Panc1 (cell line): ENCODE data around the gene UGT1A10.

Experiments
- POLR2AphosphoS5 ChIP-seq: IDR thresholded peaks from 2 replicates; pipeline ENCODE4 v1.6.1; 2012; ENCODE audit warnings: mild to moderate bottlenecking, low read depth, low read length, moderate library complexity
- TF ChIP-seq, protein P1 (sequence below): fragments of 450-650 bp; IDR thresholded peaks from 2 replicates; pipeline ENCODE4 v1.5.1; 2017; ENCODE audit warnings: mild to moderate bottlenecking

DNA sequence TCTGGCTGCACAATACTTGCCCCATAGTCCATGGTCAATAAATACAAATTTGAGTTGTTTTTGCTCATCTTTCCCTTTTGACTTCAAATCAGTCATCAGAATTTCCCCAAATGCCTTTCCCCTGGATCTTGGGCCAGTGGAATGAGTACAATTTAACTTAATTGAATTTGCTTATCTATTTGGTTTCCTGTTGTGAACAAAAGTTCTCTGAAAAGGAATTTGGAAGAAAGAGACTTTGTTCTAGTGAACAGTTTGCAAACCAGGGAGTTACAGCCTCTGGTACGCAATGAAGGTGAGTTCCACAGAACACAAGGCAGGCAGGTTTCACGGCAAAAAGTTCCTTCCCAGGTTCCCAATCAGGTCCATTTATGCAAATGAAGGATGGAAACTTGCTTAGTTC is 122.6 kb downstream of the UGT1A10 start:
- TF ChIP-seq, protein P1, sequence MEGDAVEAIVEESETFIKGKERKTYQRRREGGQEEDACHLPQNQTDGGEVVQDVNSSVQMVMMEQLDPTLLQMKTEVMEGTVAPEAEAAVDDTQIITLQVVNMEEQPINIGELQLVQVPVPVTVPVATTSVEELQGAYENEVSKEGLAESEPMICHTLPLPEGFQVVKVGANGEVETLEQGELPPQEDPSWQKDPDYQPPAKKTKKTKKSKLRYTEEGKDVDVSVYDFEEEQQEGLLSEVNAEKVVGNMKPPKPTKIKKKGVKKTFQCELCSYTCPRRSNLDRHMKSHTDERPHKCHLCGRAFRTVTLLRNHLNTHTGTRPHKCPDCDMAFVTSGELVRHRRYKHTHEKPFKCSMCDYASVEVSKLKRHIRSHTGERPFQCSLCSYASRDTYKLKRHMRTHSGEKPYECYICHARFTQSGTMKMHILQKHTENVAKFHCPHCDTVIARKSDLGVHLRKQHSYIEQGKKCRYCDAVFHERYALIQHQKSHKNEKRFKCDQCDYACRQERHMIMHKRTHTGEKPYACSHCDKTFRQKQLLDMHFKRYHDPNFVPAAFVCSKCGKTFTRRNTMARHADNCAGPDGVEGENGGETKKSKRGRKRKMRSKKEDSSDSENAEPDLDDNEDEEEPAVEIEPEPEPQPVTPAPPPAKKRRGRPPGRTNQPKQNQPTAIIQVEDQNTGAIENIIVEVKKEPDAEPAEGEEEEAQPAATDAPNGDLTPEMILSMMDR = no peak
- TF ChIP-seq POLR2AphosphoS5 = no peak
